ENCODE data around the gene FMN2. TPM values are rescaled to one million over a fixed set of nuclear protein-coding genes. Genes with fewer than 3 reads are reported as not detected.

Gene FMN2
- total and polyA plus RNA-seq, 9 donors = 0.24 to 0.81 (median 0.39) TPM

DNA sequence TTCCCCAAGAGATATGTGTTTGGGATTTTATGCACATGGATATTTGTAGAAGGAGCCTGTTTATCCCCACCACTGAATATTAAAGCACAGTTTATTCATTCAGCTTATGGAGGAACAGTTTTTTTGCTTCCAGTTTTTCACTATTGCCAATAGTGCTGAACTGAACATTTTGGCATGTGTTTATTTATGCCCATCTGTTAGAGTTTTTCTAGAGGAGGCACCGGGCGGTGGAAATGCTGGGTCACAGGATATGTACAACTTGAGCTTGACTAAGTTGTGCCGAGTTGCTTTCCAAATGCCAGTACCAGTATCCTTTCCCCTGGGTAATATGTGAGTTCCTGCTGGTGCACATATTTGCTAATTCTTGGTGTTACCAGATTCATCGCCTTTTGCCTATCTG is 409.0 kb downstream of the FMN2 start:
- no peaks in the 10 kb centered on the region for H3K4me1 ChIP-seq (ENCODE audit: control insufficient read depth, insufficient read depth, low read length)

DNA sequence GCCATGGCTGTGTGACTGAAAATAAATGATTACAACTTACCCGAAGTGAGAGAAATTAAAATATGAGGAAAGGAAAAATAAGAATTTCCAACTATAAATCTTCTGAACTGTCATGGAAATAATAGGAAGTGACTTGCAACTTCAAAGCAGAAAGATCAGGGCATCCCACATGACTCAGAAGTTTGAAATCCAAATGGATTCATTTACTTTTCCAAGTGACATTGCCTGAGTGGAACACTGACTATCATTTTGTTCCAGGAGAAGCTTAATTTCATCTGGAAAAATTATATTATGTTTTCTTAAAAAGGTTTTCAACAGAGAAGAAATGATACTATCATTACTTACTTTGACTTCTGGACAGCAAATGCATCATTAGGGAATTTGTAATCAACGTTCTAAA is 409.4 kb downstream of the FMN2 start:
- no peak for DNase-seq
- Histone ChIP-seq H3K4me3 (ENCODE audit: low read length) (no peak overlapping the region), H3K4me1 (ENCODE audit: control insufficient read depth, insufficient read depth, low read length) (no peaks in the 10 kb centered on the region), H3K36me3 (ENCODE audit: control insufficient read depth, insufficient read depth, low read length) (no peaks in the 10 kb centered on the region), H3K9me3 (replicated peaks; ENCODE audit: control insufficient read depth, low read depth, low read length) (no peaks in the 10 kb centered on the region), H3K27me3 (ENCODE audit: control insufficient read depth, insufficient read depth, low read length) (no peaks in the 10 kb centered on the region), H3K27ac (ENCODE audit: low read length) (no peak overlapping the region)
- 33% methylated on average over 1 of the region's 2 CpGs for WGBS (ENCODE audit: insufficient coverage)

More for the DNA sequence above, 409.0 kb downstream of the FMN2 start:
- Histone ChIP-seq H3K27ac (ENCODE audit: low read length) (no peak overlapping the region), H3K27me3 (ENCODE audit: control insufficient read depth, insufficient read depth, low read length) (no peaks in the 10 kb centered on the region), H3K4me3 (ENCODE audit: low read length) (no peak overlapping the region), H3K9me3 (replicated peaks; ENCODE audit: control insufficient read depth, low read depth, low read length) (no peaks in the 10 kb centered on the region), H3K36me3 (ENCODE audit: control insufficient read depth, insufficient read depth, low read length) (no peaks in the 10 kb centered on the region)
- no peak for DNase-seq
- WGBS (ENCODE audit: insufficient coverage) = 60% methylated on average over 1 of the region's 4 CpGs

DNA sequence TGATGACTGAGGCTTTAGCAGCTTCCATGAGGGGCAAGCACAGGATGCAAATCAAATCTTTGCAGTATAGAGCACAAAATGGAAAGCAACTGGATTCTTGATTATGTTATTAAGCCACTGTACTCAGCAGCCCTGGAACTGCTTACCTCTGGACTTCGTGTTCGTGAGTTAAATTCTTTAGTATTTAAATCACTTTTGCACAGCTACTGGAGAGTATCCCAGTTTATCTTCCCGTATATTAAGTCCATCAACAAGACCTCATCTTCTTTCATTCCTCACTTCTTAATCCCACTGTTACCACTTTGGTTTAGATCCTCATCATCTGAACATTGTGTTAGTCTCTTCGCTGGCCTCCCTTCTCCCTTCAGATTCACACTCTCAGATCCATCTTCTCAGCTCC is 411.4 kb downstream of the FMN2 start:
- Histone ChIP-seq H3K4me1 (ENCODE audit: control insufficient read depth, insufficient read depth, low read length) (no peaks in the 10 kb centered on the region), H3K27me3 (ENCODE audit: control insufficient read depth, insufficient read depth, low read length) (no peaks in the 10 kb centered on the region), H3K36me3 (ENCODE audit: control insufficient read depth, insufficient read depth, low read length) (no peaks in the 10 kb centered on the region), H3K4me3 (ENCODE audit: low read length) (no peak overlapping the region), H3K9me3 (replicated peaks; ENCODE audit: control insufficient read depth, low read depth, low read length) (no peaks in the 10 kb centered on the region), H3K27ac (ENCODE audit: low read length) (no peak overlapping the region)
- no peak for DNase-seq
- 77% methylated on average over 4 of the region's 4 CpGs for WGBS (ENCODE audit: insufficient coverage)

DNA sequence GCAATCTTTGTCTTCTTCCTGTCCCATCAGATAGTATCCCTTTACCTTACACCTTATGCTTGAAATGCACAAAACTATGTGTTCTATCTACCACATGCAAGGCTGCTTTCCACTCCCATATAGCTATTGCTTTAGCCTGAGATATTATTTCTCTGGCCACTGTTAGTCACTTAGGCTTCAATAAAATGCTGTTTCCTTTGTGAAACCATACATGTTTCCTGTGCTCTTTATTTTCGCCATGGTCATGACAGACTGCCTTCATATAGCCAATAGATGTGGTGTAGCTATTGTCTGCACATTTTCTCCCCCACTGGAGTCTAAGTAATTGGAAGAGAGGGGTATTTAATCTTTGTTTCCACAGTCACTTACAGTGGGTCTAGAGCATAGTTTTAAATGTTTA is 411.9 kb downstream of the FMN2 start:
- no peaks in the 10 kb centered on the region for H3K9me3 ChIP-seq (replicated peaks; ENCODE audit: control insufficient read depth, low read depth, low read length)
- H3K27me3 ChIP-seq (ENCODE audit: control insufficient read depth, insufficient read depth, low read length) = no peaks in the 10 kb centered on the region
- H3K36me3 ChIP-seq (ENCODE audit: control insufficient read depth, insufficient read depth, low read length) = no peaks in the 10 kb centered on the region
- no CpG with 5 or more reads among the region's 1 CpG for WGBS (ENCODE audit: insufficient coverage)
- H3K4me3 ChIP-seq (ENCODE audit: low read length) = no peak overlapping the region
- DNase-seq = no peak
- H3K27ac ChIP-seq (ENCODE audit: low read length) = no peak overlapping the region
- H3K4me1 ChIP-seq (ENCODE audit: control insufficient read depth, insufficient read depth, low read length) = no peaks in the 10 kb centered on the region

DNA sequence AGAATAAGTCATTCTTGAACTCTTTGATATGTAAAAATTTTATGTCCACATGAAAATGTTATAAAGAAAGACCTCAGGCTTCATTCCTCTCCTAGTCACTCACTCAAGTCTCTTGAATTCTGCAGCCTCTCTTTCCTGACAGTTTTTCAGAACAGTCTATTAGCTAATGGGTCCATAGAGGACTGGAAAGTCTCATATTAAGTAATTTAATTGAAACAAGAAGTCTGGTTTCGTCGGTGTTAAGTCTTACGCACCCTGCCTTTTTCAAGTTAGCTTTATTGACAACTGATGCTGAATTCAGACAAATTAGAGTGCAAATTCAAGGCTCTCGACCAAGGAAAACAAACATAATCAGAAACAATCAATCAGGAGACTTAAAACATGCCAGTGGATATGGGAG is 414.5 kb downstream of the FMN2 start:
- whole genome bisulfite sequencing (ENCODE audit: insufficient coverage) = no CpG with 5 or more reads among the region's 4 CpGs
- no peaks in the 10 kb centered on the region for H3K27me3 ChIP-seq (ENCODE audit: control insufficient read depth, insufficient read depth, low read length)
- no peaks in the 10 kb centered on the region for H3K36me3 ChIP-seq (ENCODE audit: control insufficient read depth, insufficient read depth, low read length)
- no peaks in the 10 kb centered on the region for H3K4me1 ChIP-seq (ENCODE audit: control insufficient read depth, insufficient read depth, low read length)
- no peak overlapping the region for H3K4me3 ChIP-seq (ENCODE audit: low read length)
- no peaks in the 10 kb centered on the region for H3K9me3 ChIP-seq (replicated peaks; ENCODE audit: control insufficient read depth, low read depth, low read length)
- no peak overlapping the region for H3K27ac ChIP-seq (ENCODE audit: low read length)
- DNase-seq = no peak

DNA sequence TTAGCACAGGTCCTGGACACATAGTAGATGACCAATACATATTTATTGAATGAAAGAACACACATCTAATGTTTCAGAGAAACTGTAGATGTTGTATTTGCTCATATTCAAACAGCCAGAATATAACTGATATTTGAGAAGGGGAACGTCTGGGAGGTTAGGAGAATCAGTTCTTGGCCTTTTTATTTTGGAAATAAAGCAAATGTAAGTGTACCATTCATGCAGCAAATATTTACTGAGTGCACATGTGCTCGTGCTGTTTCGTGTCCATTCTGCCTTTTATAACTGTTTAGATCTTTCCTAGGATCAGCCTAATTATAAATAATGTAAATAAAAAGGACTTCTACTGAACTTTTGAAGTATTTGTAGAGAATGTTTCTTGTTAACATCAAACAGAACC is 416.5 kb downstream of the FMN2 start:
- Histone ChIP-seq H3K27ac (ENCODE audit: low read length) (no peak overlapping the region), H3K27me3 (ENCODE audit: control insufficient read depth, insufficient read depth, low read length) (no peaks in the 10 kb centered on the region), H3K36me3 (ENCODE audit: control insufficient read depth, insufficient read depth, low read length) (no peaks in the 10 kb centered on the region), H3K4me1 (ENCODE audit: control insufficient read depth, insufficient read depth, low read length) (no peaks in the 10 kb centered on the region), H3K4me3 (ENCODE audit: low read length) (no peak overlapping the region), H3K9me3 (replicated peaks; ENCODE audit: control insufficient read depth, low read depth, low read length) (no peaks in the 10 kb centered on the region)
- no peak for DNase-seq
- WGBS (ENCODE audit: insufficient coverage) = no CpG with 5 or more reads among the region's 3 CpGs

DNA sequence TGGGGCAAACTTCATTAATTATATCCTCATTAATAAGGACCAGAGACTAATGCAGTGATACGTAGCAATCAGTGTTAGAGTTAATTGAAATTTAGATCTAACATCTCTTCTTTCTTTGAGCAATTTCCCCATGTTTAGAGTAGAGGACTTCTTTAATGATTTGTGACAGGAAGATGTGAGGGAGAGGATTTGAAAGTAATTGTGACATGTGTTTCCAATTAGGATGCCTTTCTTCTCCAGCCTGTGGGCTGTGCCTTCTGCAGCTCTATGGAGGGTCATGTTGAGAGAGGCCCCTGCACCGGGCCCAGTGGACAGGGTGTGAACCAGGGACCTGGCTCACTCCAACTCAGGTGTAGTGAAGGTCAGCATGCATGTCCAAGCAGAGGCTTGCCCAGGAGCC is 417.3 kb downstream of the FMN2 start:
- 17% methylated on average over 1 of the region's 2 CpGs for WGBS (ENCODE audit: insufficient coverage)
- Histone ChIP-seq H3K4me1 (ENCODE audit: control insufficient read depth, insufficient read depth, low read length) (no peaks in the 10 kb centered on the region), H3K9me3 (replicated peaks; ENCODE audit: control insufficient read depth, low read depth, low read length) (no peaks in the 10 kb centered on the region), H3K36me3 (ENCODE audit: control insufficient read depth, insufficient read depth, low read length) (no peaks in the 10 kb centered on the region), H3K4me3 (ENCODE audit: low read length) (no peak overlapping the region), H3K27me3 (ENCODE audit: control insufficient read depth, insufficient read depth, low read length) (no peaks in the 10 kb centered on the region), H3K27ac (ENCODE audit: low read length) (no peak overlapping the region)
- DNase-seq = no peak

DNA sequence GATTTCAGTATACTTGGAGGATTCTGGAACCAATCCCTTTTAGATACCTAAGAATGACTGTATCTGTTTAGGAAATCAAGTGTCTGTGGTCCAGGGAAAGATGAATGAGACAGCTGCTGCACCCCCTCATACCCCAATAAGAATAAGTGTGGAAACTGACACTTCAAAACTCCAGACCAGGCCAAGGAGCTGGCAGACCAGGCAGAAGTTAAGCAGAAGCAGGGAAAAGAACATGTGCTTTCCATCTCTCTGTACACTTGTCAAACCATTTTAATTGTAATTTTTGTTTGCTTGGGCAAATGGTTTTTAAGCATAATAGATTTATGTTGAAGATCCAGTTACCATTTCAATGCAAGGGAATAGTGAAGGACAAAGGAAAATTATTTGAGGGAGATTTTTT is 420.1 kb downstream of the FMN2 start:
- no peak for DNase-seq
- H3K27ac ChIP-seq (ENCODE audit: low read length) = no peak overlapping the region

DNA sequence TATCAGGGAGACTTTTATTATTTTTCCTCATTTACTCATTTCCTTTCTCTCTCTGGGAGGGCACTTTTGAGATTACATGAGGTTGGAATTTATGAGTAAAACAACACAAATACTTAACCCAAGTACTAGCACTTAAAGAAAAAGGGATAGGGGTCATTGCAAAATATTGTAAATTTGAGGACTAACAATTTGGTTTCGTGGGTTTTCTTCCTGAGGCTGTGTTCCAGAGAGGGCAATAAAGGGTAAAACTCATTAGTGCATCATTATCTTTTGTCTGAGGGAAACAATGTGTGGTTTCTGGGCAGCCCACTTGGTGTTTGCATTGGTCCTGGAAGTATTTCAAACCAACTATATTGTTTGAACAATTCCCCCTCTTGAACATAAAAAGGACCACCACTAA is 423.8 kb downstream of the FMN2 start:
- DNase-seq = no peak
- H3K27me3 ChIP-seq (ENCODE audit: control insufficient read depth, insufficient read depth, low read length) = no peaks in the 10 kb centered on the region
- H3K4me3 ChIP-seq (ENCODE audit: low read length) = no peak overlapping the region
- H3K4me1 ChIP-seq (ENCODE audit: control insufficient read depth, insufficient read depth, low read length) = no peaks in the 10 kb centered on the region
- no peak overlapping the region for H3K27ac ChIP-seq (ENCODE audit: low read length)
- no peaks in the 10 kb centered on the region for H3K9me3 ChIP-seq (replicated peaks; ENCODE audit: control insufficient read depth, low read depth, low read length)
- WGBS (ENCODE audit: insufficient coverage) = no CpG with 5 or more reads among the region's 1 CpG
- no peaks in the 10 kb centered on the region for H3K36me3 ChIP-seq (ENCODE audit: control insufficient read depth, insufficient read depth, low read length)

More for the DNA sequence above, 420.1 kb downstream of the FMN2 start:
- no peaks in the 10 kb centered on the region for H3K27me3 ChIP-seq (ENCODE audit: control insufficient read depth, insufficient read depth, low read length)
- H3K4me1 ChIP-seq (ENCODE audit: control insufficient read depth, insufficient read depth, low read length) = no peaks in the 10 kb centered on the region
- H3K9me3 ChIP-seq (replicated peaks; ENCODE audit: control insufficient read depth, low read depth, low read length) = no peaks in the 10 kb centered on the region
- no peaks in the 10 kb centered on the region for H3K36me3 ChIP-seq (ENCODE audit: control insufficient read depth, insufficient read depth, low read length)
- H3K4me3 ChIP-seq (ENCODE audit: low read length) = no peak overlapping the region

DNA sequence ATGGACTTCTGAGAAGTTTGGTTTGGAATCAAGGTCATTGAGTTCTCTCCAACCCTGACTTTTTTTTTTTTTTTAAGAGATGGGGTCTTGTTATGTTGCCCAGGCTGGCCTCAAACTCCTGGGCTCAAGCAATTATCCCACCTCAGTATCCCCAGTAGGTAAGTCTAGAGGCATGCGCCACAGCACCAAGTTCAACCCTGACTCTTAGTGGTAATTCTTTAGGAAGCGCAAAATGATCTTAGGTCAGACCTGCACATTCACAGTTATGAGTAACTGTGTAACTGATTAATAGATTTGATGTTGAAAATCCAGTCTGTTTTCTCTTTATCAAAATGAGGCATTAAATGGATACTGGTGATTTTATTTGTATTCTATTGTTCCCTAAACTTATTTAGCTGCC is 424.4 kb downstream of the FMN2 start:
- whole genome bisulfite sequencing (ENCODE audit: insufficient coverage) = no CpG with 5 or more reads among the region's 2 CpGs
- Histone ChIP-seq H3K9me3 (replicated peaks; ENCODE audit: control insufficient read depth, low read depth, low read length) (no peaks in the 10 kb centered on the region), H3K4me3 (ENCODE audit: low read length) (no peak overlapping the region), H3K27ac (ENCODE audit: low read length) (no peak overlapping the region), H3K4me1 (ENCODE audit: control insufficient read depth, insufficient read depth, low read length) (no peaks in the 10 kb centered on the region), H3K36me3 (ENCODE audit: control insufficient read depth, insufficient read depth, low read length) (no peaks in the 10 kb centered on the region), H3K27me3 (ENCODE audit: control insufficient read depth, insufficient read depth, low read length) (no peaks in the 10 kb centered on the region)
- DNase-seq = no peak

DNA sequence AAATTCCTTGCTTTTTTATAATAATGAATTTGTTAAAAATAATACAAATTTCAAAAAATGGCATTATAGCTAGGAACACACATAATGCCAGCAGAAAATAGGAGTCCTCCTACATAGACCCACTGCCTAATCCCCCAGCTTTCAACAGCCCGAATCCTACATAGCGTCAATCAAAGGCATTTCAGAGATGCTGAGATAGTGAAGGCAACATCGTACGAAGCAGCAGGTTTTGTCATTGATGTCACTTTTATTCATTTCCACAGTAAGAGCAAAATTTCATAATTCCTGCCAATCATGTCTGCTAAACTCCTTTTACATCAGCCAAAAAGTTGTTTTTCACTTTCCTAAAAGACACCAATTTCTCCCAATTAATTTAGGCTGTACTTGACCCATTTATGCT is 426.2 kb downstream of the FMN2 start:
- H3K27ac ChIP-seq (ENCODE audit: low read length) = no peak overlapping the region
- 87% methylated on average over 3 of the region's 4 CpGs for WGBS (ENCODE audit: insufficient coverage)
- no peaks in the 10 kb centered on the region for H3K9me3 ChIP-seq (replicated peaks; ENCODE audit: control insufficient read depth, low read depth, low read length)
- no peak overlapping the region for H3K4me3 ChIP-seq (ENCODE audit: low read length)
- no peak for DNase-seq
- no peaks in the 10 kb centered on the region for H3K4me1 ChIP-seq (ENCODE audit: control insufficient read depth, insufficient read depth, low read length)
- H3K36me3 ChIP-seq (ENCODE audit: control insufficient read depth, insufficient read depth, low read length) = no peaks in the 10 kb centered on the region
- no peaks in the 10 kb centered on the region for H3K27me3 ChIP-seq (ENCODE audit: control insufficient read depth, insufficient read depth, low read length)

Data from muscle of leg (tissue), 11 donors.